Lung (tissue), 12 donors: Measurements from ENCODE around the gene MEGF10. TPM values are rescaled to one million over a fixed set of nuclear protein-coding genes. Genes with fewer than 3 reads are reported as not detected.

Experiments
- ATAC-seq: fragments of 200-7000 bp; cut with Tn5 transposase; one replicate; pipeline ENCODE4 v1.9.1; 2020; ENCODE audit warnings: moderate number of reproducible peaks; ENCODE audit not compliant: insufficient read depth, low FRiP score
- DNase-seq, 3 donors: peaks; one replicate each; pipeline ENCODE4 v3.0.0-alpha.2; 2013 to 2017
- H3K27ac ChIP-seq, 2 donors: one replicate each; pipeline ENCODE4 v1.5.1; 2013; ENCODE audit warnings: mild to moderate bottlenecking in 2 of 2, moderate library complexity in 2 of 2, control low read depth in 1 of 2, inconsistent platforms in 1 of 2, low read depth in 1 of 2, low read length in 1 of 2
- H3K27me3 ChIP-seq, 3 donors: one replicate each; pipeline ENCODE4 v1.5.1; 2013; ENCODE audit warnings: low read length in 2 of 3; ENCODE audit not compliant: control insufficient read depth in 3 of 3, insufficient read depth in 3 of 3
- H3K36me3 ChIP-seq, 4 donors: one replicate each; pipeline ENCODE4 v1.5.1; 2013; ENCODE audit warnings: low read length in 4 of 4, mild to moderate bottlenecking in 1 of 4, moderate library complexity in 1 of 4; ENCODE audit not compliant: control insufficient read depth in 4 of 4, insufficient read depth in 4 of 4
- H3K4me1 ChIP-seq, 5 donors: one replicate each; pipeline ENCODE4 v1.5.1; 2013; ENCODE audit warnings: low read length in 5 of 5, mild to moderate bottlenecking in 2 of 5, moderate library complexity in 1 of 5; ENCODE audit not compliant: control insufficient read depth in 5 of 5, insufficient read depth in 5 of 5
- H3K4me3 ChIP-seq: one replicate; pipeline ENCODE4 v1.5.1; 2013; ENCODE audit warnings: mild to moderate bottlenecking, control low read depth, moderate library complexity
- H3K9ac ChIP-seq, 2 donors: one replicate each; pipeline ENCODE4 v1.5.1; 2013; ENCODE audit warnings: low read length in 2 of 2, control low read depth in 1 of 2; ENCODE audit not compliant: insufficient read depth in 1 of 2
- H3K9me3 ChIP-seq, 4 donors: one replicate each; pipeline ENCODE4 v1.5.1; 2013; ENCODE audit warnings: low read length in 3 of 4, mild to moderate bottlenecking in 1 of 4, moderate library complexity in 1 of 4; ENCODE audit not compliant: control insufficient read depth in 4 of 4, insufficient read depth in 3 of 4
- WGBS, 2 donors: extraction: QIAGEN DNeasy Blood & Tissue Kit; methylation state at CpG; one replicate each; pipeline ENCODE4 v1.1.7; 2013; 5-methylcytosine and 5-hydroxymethylcytosine counted together
- polyA plus RNA-seq, 2 donors: library from polyadenylated mRNA; stranded (reverse); fragments of 200-250 nt; gene quantifications; one replicate each; pipeline ENCODE4 v1.2.1, GENCODE V29; 2013
- total RNA-seq, 2 donors: library from RNA; depleted of rRNA in 1 of 2; stranded (reverse); fragments of >200 nt in 1 of 2; gene quantifications; one replicate each; pipeline ENCODE4 v1.2.1, GENCODE V29; 2014 to 2021
- TF ChIP-seq, protein P1 (sequence below): IDR thresholded peaks from 2 replicates; pipeline ENCODE4 v1.5.1; 2012; ENCODE audit warnings: mild to moderate bottlenecking; ENCODE audit errors: control extremely low read depth, extremely low read depth
- donor health status: control.
- donor health status: control.
- donor health status: Bipolar disorder and iron deficiency.
- donor health status: healthy.
- donor health status: DM: yes; HTN: yes; CAD: no.

The MEGF10 gene
- total and polyA plus RNA-seq, 4 donors: 0.02 to 0.82 (median 0.12) TPM

DNA sequence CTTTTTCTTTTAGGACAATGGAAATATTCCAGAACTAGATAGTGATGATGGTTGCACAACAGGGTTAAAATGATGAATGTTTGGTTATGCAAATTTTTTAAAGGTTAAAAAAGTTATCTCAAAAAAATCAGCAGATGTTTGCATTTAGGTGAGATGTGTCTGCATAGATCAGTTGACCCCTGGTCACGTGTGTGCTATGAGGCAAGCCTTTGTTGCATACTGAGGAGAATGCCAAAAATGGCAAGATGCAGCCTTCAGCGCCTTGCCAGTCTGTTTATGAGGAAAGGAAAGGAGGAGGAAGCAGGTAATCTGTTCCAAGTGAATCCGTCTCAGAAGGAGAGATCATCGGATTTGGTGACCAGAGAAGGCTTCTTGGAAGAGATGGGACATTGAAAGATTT, 11.9 kb downstream of the MEGF10 start:
- Histone ChIP-seq H3K27me3 (no peaks in the 10 kb centered on the region), H3K4me3 (no peak overlapping the region), H3K27ac (no peak overlapping the region), H3K9me3 (no peaks in the 10 kb centered on the region), H3K9ac (no peak overlapping the region), H3K4me1 (no peaks in the 10 kb centered on the region), H3K36me3 (no peaks in the 10 kb centered on the region)
- TF ChIP-seq, protein P1, sequence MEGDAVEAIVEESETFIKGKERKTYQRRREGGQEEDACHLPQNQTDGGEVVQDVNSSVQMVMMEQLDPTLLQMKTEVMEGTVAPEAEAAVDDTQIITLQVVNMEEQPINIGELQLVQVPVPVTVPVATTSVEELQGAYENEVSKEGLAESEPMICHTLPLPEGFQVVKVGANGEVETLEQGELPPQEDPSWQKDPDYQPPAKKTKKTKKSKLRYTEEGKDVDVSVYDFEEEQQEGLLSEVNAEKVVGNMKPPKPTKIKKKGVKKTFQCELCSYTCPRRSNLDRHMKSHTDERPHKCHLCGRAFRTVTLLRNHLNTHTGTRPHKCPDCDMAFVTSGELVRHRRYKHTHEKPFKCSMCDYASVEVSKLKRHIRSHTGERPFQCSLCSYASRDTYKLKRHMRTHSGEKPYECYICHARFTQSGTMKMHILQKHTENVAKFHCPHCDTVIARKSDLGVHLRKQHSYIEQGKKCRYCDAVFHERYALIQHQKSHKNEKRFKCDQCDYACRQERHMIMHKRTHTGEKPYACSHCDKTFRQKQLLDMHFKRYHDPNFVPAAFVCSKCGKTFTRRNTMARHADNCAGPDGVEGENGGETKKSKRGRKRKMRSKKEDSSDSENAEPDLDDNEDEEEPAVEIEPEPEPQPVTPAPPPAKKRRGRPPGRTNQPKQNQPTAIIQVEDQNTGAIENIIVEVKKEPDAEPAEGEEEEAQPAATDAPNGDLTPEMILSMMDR: no peak
- no peak for DNase-seq
- WGBS, 2 donors: 83% methylated on average over 4 of the region's 4 CpGs
- ATAC-seq: no peak

DNA sequence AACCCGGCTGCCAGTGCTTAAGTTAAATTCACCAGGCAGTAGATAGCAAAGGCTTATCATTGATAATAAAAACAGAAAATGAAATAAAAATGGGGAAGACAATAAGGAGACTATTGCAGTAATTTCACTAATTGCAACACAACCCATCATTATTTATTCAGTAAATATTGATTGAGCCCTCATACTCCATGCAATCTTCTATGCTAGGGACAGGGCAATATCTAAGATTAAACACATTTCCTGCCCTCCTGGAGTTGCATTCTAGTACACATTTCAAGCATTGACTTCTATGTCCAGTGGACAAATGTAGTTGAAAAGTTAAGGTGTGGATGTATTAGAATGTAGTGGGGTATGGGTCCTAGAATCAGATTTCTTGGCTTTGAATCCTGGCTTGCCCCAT, 12.8 kb downstream of the MEGF10 start:
- 91 to 93% methylated on average over 1 of the region's 1 CpG for WGBS, 2 donors
- no peak for ATAC-seq
- Histone ChIP-seq H3K27me3 (no peaks in the 10 kb centered on the region), H3K36me3 (no peaks in the 10 kb centered on the region), H3K4me1 (no peaks in the 10 kb centered on the region), H3K4me3 (no peak overlapping the region), H3K9ac (no peak overlapping the region), H3K9me3 (no peaks in the 10 kb centered on the region), H3K27ac (no peak overlapping the region)
- TF ChIP-seq, protein P1: no peak
- DNase-seq: no peak

DNA sequence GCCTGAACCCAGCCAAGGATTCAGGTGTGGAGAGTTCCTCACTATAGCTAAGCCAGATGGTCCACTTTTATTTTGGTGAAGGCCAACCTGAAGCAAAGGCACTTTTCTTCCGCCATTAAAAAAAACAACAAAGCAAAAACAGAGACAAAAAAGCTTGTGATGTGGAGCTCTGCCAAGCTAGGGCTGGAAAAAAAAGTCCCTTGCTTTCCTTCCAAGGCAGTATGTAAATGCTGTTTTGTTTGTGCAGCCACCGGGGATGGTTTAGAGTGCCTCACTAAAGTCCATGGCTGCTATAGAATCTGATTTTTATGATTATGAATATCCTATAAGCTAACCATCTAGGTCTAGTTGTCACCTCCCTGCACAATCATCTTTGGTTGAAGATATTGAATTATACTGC, 14.9 kb downstream of the MEGF10 start:
- Histone ChIP-seq H3K27me3 (no peaks in the 10 kb centered on the region), H3K27ac (no peak overlapping the region), H3K4me1 (no peaks in the 10 kb centered on the region), H3K9ac (no peak overlapping the region), H3K4me3 (no peak overlapping the region), H3K9me3 (no peaks in the 10 kb centered on the region), H3K36me3 (no peaks in the 10 kb centered on the region)
- no peak for ATAC-seq
- WGBS, 2 donors: 51 to 83% methylated on average over 2 of the region's 2 CpGs
- DNase-seq: peak in 1 of 3 donors; percentile 53
- TF ChIP-seq, protein P1: no peak

DNA sequence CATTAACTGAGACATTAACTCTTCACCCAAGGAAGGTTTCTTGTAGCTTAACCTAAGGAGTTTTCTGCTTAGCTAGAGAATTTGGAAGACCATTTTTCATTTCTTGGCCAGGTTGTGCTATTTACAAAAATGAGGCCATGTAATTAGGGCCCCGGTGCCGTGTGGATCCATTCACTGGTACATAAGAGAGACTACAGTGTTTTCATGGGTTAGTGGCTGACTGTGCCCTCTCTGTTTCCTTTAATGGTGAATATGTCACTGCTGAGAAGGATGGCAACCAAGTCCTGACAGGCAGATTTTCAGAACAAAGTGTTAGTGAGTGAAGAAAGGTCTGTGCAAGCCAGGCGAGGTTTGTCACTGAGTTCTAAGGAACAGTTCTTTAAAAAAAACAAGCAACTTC, 15.4 kb downstream of the MEGF10 start:
- 90 to 91% methylated on average over 3 of the region's 3 CpGs for WGBS, 2 donors
- Histone ChIP-seq H3K9me3 (no peaks in the 10 kb centered on the region), H3K9ac (no peak overlapping the region), H3K36me3 (no peaks in the 10 kb centered on the region), H3K4me1 (no peaks in the 10 kb centered on the region), H3K27me3 (no peaks in the 10 kb centered on the region), H3K27ac (no peak overlapping the region), H3K4me3 (no peak overlapping the region)
- no peak for DNase-seq
- TF ChIP-seq, protein P1: no peak
- no peak for ATAC-seq
